Upper lobe of left lung (tissue), 4 donors: ENCODE results near the gene MYO9B.

Source experiments
- POLR2AphosphoS5 ChIP-seq, 2 donors: sonication (generic); formaldehyde crosslinking; IDR thresholded peaks; one replicate each; pipeline ENCODE4 v1.5.1; 2017; ENCODE audit warnings: antibody characterized with exemption in 2 of 2
- TF ChIP-seq, protein P1 (sequence below), 6 experiments: fragments of 450-650 bp in 4 of 6; fragments of 200-600 bp in 2 of 6; sonication (generic) in 2 of 6; IDR thresholded peaks; one replicate each; pipeline ENCODE4 v1.5.1; 2016 to 2019; ENCODE audit warnings: antibody characterized with exemption in 6 of 6

GRCh38 chr19:17155251-17155650 lies 79.7 kb downstream of the MYO9B start:
- TF ChIP-seq, protein P1, sequence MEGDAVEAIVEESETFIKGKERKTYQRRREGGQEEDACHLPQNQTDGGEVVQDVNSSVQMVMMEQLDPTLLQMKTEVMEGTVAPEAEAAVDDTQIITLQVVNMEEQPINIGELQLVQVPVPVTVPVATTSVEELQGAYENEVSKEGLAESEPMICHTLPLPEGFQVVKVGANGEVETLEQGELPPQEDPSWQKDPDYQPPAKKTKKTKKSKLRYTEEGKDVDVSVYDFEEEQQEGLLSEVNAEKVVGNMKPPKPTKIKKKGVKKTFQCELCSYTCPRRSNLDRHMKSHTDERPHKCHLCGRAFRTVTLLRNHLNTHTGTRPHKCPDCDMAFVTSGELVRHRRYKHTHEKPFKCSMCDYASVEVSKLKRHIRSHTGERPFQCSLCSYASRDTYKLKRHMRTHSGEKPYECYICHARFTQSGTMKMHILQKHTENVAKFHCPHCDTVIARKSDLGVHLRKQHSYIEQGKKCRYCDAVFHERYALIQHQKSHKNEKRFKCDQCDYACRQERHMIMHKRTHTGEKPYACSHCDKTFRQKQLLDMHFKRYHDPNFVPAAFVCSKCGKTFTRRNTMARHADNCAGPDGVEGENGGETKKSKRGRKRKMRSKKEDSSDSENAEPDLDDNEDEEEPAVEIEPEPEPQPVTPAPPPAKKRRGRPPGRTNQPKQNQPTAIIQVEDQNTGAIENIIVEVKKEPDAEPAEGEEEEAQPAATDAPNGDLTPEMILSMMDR (IDR thresholded peaks at IDR 0.05): no peak
- no peak for TF ChIP-seq POLR2AphosphoS5 (IDR thresholded peaks at IDR 0.05)
